ENCODE data around the gene NUP153.

Gene NUP153

GRCh38 chr6:17687136-17687535 is 19.6 kb downstream of the NUP153 start:
- H3K9me3 ChIP-seq (ENCODE audit: control insufficient read depth, insufficient read depth, low read length) = no peaks in the 10 kb centered on the region
- H4K20me1 ChIP-seq (ENCODE audit: control insufficient read depth, insufficient read depth, low read depth, low read length) = peaks cover 42% of the 10 kb centered on the region
- H3K4me3 ChIP-seq (ENCODE audit: low read length) = no peak overlapping the region
- H3K27me3 ChIP-seq (ENCODE audit: control insufficient read depth, low read length) = no peaks in the 10 kb centered on the region
- no peaks in the 10 kb centered on the region for H3K9me2 ChIP-seq (replicated peaks; ENCODE audit: control insufficient read depth, low read length)
- no peak overlapping the region for H3K27ac ChIP-seq (ENCODE audit: low read depth, low read length)
- peaks cover 99% of the 10 kb centered on the region for H3K79me2 ChIP-seq (ENCODE audit: control insufficient read depth, low read length)
- TF ChIP-seq CTCF (IDR thresholded peaks at IDR 0.05; ENCODE audit: low read depth, low read length, poor library complexity, severe bottlenecking) = no peak
- TF ChIP-seq EZH2phosphoT487 (IDR thresholded peaks at IDR 0.05; ENCODE audit: borderline replicate concordance, low read length) = no peak
- H3K36me3 ChIP-seq (ENCODE audit: control insufficient read depth, low read length) = peaks cover 83% of the 10 kb centered on the region
- H3K4me2 ChIP-seq (ENCODE audit: low read length) = no peak overlapping the region
- H3F3A ChIP-seq (ENCODE audit: control insufficient read depth, insufficient read depth) = peaks cover 4% of the 10 kb centered on the region; the same call in 1 of the 2 replicates
- no peaks in the 10 kb centered on the region for H3K4me1 ChIP-seq (ENCODE audit: control insufficient read depth, low read length)

- Histone ChIP-seq H3F3A (ENCODE audit: control insufficient read depth, insufficient read depth) (no peaks in the 10 kb centered on the region), H3K36me3 (ENCODE audit: control insufficient read depth, low read length) (peaks cover 93% of the 10 kb centered on the region), H3K9me2 (replicated peaks; ENCODE audit: control insufficient read depth, low read length) (no peaks in the 10 kb centered on the region), H3K4me3 (ENCODE audit: low read length) (no peak overlapping the region), H3K27ac (ENCODE audit: low read depth, low read length) (no peak overlapping the region), H4K20me1 (ENCODE audit: control insufficient read depth, insufficient read depth, low read depth, low read length) (peaks cover 45% of the 10 kb centered on the region), H3K79me2 (ENCODE audit: control insufficient read depth, low read length) (peaks cover 99% of the 10 kb centered on the region), H3K9me3 (ENCODE audit: control insufficient read depth, insufficient read depth, low read length) (no peaks in the 10 kb centered on the region), H3K27me3 (ENCODE audit: control insufficient read depth, low read length) (no peaks in the 10 kb centered on the region), H3K4me2 (ENCODE audit: low read length) (no peak overlapping the region), H3K4me1 (ENCODE audit: control insufficient read depth, low read length) (no peaks in the 10 kb centered on the region)
- TF ChIP-seq CTCF (IDR thresholded peaks at IDR 0.05; ENCODE audit: low read depth, low read length, poor library complexity, severe bottlenecking) = no peak
- no peak for TF ChIP-seq EZH2phosphoT487 (IDR thresholded peaks at IDR 0.05; ENCODE audit: borderline replicate concordance, low read length)
These were observed 22.6 kb downstream of the NUP153 start for GRCh38 chr6:17684134-17684533.

- H3K4me3 ChIP-seq (ENCODE audit: low read length) = no peak overlapping the region
- H3K4me1 ChIP-seq (ENCODE audit: control insufficient read depth, low read length) = no peaks in the 10 kb centered on the region
- peaks cover 99% of the 10 kb centered on the region for H3K79me2 ChIP-seq (ENCODE audit: control insufficient read depth, low read length)
- no peaks in the 10 kb centered on the region for H3K27me3 ChIP-seq (ENCODE audit: control insufficient read depth, low read length)
- H3K4me2 ChIP-seq (ENCODE audit: low read length) = no peak overlapping the region
- peaks cover 91% of the 10 kb centered on the region for H3K36me3 ChIP-seq (ENCODE audit: control insufficient read depth, low read length)
- H3K27ac ChIP-seq (ENCODE audit: low read depth, low read length) = no peak overlapping the region
- no peak for TF ChIP-seq CTCF (IDR thresholded peaks at IDR 0.05; ENCODE audit: low read depth, low read length, poor library complexity, severe bottlenecking)
- no peak for TF ChIP-seq EZH2phosphoT487 (IDR thresholded peaks at IDR 0.05; ENCODE audit: borderline replicate concordance, low read length)
- peaks cover 44% of the 10 kb centered on the region for H4K20me1 ChIP-seq (ENCODE audit: control insufficient read depth, insufficient read depth, low read depth, low read length)
- no peaks in the 10 kb centered on the region for H3F3A ChIP-seq (ENCODE audit: control insufficient read depth, insufficient read depth)
- H3K9me3 ChIP-seq (ENCODE audit: control insufficient read depth, insufficient read depth, low read length) = no peaks in the 10 kb centered on the region
- H3K9me2 ChIP-seq (replicated peaks; ENCODE audit: control insufficient read depth, low read length) = no peaks in the 10 kb centered on the region
These were observed 23.3 kb downstream of the NUP153 start for GRCh38 chr6:17683428-17683827.

Measured in DOHH2 (cell line).